Measurements from ENCODE around the gene HIRA.

GRCh38 chr22:19319281-19319680, 112.3 kb downstream of the HIRA start:
- TF ChIP-seq, protein P1, sequence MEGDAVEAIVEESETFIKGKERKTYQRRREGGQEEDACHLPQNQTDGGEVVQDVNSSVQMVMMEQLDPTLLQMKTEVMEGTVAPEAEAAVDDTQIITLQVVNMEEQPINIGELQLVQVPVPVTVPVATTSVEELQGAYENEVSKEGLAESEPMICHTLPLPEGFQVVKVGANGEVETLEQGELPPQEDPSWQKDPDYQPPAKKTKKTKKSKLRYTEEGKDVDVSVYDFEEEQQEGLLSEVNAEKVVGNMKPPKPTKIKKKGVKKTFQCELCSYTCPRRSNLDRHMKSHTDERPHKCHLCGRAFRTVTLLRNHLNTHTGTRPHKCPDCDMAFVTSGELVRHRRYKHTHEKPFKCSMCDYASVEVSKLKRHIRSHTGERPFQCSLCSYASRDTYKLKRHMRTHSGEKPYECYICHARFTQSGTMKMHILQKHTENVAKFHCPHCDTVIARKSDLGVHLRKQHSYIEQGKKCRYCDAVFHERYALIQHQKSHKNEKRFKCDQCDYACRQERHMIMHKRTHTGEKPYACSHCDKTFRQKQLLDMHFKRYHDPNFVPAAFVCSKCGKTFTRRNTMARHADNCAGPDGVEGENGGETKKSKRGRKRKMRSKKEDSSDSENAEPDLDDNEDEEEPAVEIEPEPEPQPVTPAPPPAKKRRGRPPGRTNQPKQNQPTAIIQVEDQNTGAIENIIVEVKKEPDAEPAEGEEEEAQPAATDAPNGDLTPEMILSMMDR (conservative IDR thresholded peaks at IDR 0.05; ENCODE audit: low read depth, low read length): no peak
- no peak for TF ChIP-seq EZH2 (IDR thresholded peaks at IDR 0.05; ENCODE audit: borderline replicate concordance, low read depth, low read length, poor library complexity, severe bottlenecking)
